Limb (tissue), 2 donors: ENCODE data around the gene KIAA0930.
"Not testable (repeated sequence)": the region's sequence is repeated elsewhere in the genome, so short reads cannot be mapped to it uniquely, and the experiment has no call there.

Experiments
- DNase-seq, 2 donors: peaks; one replicate each; pipeline ENCODE4 v3.0.0-alpha.2; 2016; ENCODE audit errors: extremely low spot score in 2 of 2

The KIAA0930 gene

DNA sequence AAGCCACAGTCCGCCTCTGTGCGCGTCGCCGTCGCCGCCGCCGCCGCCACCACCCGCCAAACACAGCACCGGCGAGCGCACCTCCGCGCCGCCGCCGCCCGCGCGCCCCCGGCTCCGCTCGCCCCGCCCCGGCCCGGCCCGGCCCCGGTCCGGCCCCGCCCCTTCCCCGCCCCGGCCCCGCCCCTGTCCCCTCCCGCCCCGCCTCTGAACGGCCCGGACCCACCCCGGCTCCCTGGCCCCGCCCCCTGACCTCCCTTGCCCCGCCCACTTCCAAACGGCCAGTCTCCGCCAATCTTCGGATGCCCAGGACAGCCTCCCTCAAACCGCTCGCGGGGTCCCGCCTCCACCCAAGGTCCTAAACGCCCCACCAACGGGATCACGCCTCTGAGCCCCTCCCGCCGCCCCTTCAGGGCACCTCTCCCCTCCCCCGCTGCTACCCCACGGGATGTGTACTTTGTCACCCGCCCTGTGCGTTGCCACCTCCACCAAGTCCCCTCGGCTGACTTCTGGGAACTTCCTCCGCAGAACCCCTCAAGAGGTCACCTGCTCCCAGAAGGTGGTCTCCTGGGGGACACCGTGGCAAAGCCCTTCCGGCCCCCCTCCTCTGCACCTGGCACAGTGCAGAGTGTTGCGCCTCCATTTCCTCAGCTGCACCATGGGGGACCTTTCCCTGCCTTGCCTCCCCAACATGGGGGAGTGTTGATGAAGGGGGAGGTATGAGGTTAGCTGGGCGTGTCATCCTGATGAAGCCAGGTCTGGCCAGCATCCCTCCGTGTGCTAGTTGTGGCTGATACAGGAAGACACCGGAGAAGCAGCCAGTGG lies at the start of gene KIAA0930:
Gene KIAA0930, minus strand, starts transcription at position 85 of the 822 bp plus-strand sequence. CDS start 191 bp downstream, outside the sequence.
- peak; percentile 57 to 91 for DNase-seq

DNA sequence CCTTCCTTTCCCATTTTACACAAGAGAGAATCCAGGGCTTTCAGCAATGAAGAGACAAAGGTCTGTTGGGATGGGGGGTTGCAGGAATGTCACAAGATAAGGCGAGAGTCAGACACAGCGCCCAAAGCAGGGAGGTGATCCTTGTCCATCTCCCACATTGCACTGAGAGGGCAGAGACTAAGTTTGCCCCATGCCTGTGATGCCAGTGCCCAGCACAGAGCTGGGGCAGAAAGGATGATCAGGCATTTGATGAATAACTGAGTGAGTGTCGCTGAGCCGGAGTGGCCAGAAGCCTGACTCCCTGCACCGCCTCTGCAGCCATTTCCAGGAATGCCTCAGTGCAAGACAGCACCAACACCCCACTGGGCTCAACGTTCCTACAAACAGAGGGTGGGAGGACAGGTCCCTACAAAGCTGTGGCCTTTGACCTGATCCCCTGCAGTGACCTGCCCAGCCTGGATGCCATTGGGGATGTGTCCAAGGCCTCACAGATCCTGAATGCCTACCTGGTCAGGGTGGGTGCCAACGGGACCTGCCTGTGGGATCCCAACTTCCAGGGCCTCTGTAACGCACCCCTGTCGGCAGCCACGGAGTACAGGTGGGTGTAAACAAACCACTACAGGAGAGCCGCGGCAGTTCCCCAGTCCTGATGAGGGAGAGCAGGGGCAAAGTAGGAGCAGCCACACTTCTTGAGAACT lies 46.3 kb upstream of the KIAA0930 start:
- DNase-seq, result no peak

DNA sequence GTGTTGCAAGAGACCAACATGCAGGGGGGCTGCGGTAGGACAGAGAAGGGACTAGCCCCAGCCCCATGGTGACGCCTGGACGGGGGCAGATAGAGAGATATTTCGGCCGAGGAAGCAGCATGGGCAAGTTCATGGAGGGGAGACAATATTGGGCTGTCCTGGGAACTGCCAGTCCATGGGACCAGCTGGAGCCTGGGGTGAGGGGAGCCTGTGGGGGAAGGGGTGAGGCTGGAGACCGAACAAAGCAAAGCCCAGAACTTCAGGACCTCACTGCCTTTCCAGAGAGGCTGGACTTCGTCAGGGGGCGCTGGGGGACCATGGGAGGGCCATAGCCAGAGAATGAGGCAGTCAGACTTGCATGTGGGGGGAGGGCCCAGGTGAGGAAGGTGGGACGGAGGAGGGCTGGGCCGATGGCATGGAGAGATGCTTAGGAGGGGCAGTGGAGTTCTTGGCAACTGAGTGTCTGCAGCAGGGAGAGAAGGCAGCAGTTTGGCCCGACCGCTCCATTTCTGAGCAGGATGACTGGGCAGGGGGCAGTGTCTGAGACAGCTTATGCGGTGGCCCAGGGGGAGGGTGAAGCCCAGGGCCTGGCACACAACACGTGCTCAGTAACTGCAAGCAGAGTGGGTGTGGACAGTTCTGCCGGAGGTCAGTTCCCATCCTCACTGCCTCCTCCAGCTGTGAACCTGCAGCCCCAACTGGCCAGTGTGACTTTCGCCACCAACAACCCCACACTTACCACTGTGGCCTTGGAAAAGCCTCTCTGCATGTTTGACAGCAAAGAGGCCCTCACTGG lies 44.8 kb upstream of the KIAA0930 start:
- DNase-seq, result peak in 1 of 2 donors; percentile 46

DNA sequence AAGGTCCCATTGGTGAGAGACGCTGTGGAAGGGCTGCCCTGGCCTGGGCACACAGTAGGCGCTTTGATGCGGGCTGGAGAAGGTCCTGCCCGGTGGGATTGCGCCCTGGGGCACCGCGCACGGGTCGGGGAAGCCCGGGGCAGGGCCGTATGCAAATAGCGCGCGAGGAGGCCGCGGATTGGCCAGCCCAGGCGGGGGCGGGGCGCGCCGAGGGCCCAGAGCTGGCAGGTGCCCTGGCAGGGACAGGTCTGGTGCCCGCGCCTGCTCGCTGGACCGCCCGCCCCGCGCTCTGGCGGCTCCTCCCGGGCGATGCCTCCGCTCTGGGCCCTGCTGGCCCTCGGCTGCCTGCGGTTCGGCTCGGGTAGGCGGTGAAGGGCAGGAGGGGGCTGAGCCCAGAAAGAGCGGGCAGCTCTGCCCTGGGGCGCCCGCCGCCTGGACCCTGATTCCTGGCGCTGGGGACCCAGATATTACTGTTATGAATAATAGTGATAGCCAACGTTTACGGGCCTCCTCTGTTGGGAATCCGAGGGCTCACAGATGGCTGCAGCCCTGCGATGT lies 44.1 kb upstream of the KIAA0930 start, which contains the start of gene UPK3A:
Gene UPK3A, plus strand, starts transcription at position 245 of the 558 bp plus-strand sequence. Its CDS starts 65 bp downstream, at position 310.
- DNase-seq, result peak in 1 of 2 donors; percentile 65

- no peak for DNase-seq
Observed at GRCh38 chr22:45281010-45281409, 40.3 kb upstream of the KIAA0930 start.

DNA sequence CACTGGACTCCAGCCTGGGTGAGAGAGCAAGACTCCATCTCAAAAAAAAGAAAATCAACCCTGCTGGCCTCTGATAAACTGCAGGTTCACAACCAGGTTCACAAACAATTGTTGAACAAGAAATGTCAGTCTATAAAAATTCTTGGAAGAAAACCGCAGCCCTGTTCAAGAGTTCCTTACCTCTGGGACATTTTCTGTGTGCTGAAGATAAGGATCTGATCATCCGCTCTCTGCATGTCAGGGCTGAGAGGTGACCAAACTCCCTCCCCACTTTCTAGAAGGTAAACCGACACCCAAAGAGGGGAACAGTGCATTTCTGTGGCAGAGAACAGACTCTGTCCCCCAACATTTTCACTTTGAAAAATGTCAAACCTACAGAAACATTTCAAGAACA lies 39.9 kb upstream of the KIAA0930 start:
- no peak for DNase-seq

GRCh38 chr22:45278125-45278524 lies 37.4 kb upstream of the KIAA0930 start:
- DNase-seq, result no peak

DNA sequence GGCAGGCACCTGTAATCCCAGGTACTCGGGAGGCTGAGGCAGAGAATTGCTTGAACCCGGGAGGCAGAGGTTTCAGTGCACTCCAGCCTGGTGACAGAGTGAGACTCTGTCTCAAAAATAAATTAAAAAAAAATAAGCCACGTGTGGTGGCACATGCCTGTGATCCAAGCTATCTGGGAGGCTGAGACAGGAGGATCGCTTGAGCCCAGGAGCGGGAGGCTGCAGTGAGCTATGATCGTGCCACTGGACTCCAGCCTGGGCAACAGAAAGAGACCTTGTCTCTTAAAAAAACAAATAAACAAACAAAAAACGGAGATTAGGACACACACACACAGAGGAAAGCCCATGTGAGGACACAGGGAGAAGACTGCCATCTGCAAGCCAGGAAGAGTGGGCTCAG lies 37.0 kb upstream of the KIAA0930 start:
- not testable (repeated sequence) for DNase-seq

- no peak for DNase-seq
Observed at GRCh38 chr22:45276507-45277105, 35.9 kb upstream of the KIAA0930 start.

DNA sequence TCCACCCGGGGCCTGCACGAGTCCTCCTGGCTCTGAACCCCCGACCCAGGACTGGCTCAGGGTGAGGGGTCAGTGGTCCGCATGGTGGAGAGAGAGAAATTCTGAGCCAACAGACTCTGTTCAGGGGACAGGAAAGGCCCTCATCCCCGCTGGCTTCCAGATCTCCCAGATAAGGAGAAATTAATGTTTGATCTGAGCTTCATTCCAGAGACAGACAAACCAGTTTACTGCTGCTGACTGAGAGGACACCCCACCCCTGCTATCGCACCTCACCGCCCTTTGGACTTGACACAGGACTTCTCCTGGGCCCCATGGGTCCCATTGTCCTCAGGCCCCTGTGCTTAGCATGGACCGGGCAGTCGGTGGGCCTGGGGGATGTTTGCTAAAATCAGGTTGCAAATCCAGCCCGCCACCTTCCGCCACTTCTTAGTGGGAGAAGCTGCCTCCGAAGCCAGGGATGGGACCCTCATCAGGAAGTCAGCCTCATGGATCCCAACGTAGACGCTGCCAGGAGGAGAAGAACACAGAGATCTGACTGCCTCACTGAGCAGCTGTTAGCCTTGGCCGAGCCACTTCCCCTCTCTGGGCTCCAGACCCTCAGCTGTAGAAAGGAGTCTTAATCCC lies 32.9 kb upstream of the KIAA0930 start:
- DNase-seq, result no peak

DNA sequence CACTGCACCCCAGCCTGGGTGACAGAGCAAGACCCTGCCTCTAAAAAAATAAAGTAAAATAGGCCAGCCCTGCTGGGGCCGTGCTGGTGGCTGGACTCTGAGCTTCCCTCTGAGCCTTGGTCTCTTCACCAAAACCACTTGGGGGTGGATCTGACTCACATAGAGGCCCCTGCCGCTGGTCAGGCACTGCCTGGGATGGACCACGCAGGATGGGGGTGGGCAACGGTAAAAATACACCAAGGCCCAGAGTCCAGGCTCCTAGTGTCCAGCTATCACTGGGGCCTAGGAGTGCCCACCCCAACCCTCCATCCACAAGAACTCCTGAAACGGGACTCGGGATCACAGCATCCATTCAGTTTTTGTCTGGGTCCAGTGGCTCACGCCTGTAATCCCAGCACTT lies 31.8 kb upstream of the KIAA0930 start:
- DNase-seq, result no peak

DNA sequence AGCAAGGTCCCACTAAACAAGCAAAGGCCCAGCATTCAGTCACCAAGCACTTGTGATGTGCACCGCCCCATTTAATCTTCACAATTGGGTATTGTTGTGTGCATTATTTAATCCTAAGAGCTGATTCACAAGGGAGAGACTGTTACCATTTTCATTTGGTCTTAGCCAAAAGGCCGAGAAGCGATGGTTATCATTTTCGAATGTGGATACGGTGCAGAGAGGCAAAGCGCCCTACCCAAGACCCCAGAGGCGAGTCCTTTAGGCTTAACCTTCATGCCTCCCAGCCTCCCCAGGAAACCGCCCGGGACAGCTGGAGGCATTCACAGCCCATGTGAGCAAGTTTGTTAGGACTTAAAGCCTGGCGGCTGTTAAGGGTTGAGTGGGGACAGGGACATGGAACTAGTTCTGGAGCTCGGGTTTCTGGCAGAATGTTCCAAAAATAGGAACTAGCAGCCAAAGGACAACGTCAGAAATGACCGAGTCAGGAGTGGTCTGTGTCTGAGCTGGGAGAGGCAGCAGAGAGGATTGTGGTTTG lies 31.0 kb upstream of the KIAA0930 start:
- DNase-seq, result peak; percentile 50 to 58

GRCh38 chr22:45270095-45271020 lies 29.7 kb upstream of the KIAA0930 start:
- no peak for DNase-seq

DNA sequence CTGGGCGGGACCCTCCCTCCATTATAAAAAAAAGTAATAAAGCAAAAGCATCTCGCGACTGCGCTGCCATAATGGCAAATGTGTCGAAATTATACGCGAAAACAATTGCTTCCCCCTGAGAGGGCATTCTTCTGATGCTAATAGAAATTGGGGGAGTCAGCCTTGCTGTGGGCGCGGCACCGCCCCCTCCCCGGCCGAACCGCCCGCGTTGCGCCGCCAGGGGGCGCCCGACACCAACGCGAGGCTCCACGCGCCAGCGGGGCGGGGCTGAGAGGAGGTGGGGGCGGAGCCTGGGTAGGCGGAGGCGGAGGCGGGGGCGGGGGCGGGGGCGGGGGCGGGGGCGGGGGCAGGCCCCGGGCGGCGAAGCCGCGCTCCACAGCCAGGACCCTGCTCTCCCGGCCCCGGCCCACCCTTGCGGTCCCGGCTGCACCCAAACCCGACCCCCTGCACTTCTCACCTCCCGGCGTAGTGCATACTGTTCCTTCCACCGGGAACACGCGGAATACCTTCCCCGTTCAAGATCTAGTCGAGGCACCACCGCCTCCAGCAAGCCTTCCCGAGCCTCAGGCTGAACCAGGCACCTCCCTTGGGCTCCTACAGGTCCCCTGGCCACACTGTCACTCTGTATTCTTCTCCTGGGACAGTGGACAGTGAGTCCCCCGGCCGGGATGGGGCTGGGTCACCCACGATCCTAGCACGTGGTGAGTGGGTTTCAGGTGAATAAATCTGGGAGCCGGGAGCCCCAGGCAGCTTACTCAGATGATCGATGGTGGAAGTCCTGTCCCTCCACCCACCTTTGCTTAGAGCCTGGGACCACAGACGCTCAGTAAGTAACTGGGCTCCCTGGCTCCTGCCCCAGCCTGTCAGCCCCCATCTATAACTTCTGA lies 28.5 kb upstream of the KIAA0930 start:
- DNase-seq, result peak; percentile 84 to 97

DNA sequence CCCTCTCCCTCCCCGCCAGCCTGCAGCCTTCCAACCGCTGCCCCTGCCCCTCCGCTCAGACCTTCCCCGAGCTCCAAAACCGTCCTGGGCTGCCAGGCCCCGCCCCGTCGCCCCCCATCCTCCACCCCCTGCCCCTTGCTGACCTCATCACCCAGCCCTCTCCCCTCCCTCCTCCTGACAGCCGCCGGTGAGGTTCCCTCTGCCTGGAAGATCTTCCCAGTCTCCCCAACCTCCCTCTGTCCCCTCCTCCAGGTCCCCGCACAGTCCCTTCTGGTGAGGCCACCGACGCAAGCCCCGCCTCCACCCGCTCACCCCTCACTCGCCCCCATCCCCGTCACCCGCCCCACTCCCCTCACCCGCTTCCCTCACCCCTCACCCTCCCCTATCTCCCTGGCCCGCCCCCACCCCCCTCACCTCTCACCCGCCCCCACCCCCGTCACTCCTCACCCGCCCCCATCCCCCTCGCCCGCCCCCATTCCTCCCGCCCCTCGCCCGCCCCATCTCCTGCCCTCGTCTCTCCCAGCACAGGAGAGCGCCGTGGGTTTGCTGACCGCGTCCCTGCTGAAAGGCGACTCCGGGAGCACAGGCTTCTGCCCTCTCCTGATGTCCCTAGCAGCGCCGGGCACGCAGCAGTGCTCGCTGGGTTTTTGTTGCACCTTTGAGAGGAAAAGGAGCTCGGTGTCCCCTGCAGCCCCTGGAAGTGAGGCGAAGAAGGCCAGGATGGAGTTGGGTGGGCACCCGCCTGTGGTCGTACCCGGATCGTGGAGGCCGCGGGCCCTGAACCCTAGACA lies 27.7 kb upstream of the KIAA0930 start:
- peak; percentile 39 to 79 for DNase-seq

DNA sequence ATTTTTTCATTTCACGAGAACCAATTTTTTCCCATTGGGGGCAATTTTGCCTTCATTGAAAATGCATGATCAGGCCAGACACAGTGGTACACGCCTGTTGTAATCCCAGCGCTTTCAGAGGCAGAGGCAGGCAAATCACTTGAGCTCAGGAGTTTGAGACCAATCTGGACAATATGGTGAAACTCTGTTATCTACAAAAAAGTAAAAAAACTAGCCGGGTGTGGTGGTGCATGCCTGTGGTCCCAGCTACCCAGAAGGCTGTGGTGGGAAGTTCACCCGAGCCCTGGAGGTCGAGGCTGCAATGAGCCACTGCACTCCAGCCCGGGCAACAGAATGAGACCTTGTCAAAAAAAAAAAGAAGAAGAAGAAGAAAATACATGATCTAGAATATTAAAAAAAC lies 24.8 kb upstream of the KIAA0930 start:
- no peak for DNase-seq
